H9 (cell line): ENCODE results near the gene MRPL53. TPM values are rescaled to one million over a fixed set of nuclear protein-coding genes. Genes with fewer than 3 reads are reported as not detected.

Experiments used
- DNase-seq: peaks from one replicate; pipeline ENCODE4 v3.0.0-alpha.2; 2017
- H2AFZ ChIP-seq: one replicate; pipeline ENCODE4 v1.6.1; 2013; ENCODE audit warnings: mild to moderate bottlenecking, low read length, control low read depth, moderate library complexity
- H2AK5ac ChIP-seq: 2 replicates; pipeline ENCODE4 v1.6.1; 2013; ENCODE audit warnings: low read length, control low read depth, mixed read lengths; ENCODE audit not compliant: insufficient read length
- H2BK120ac ChIP-seq: one replicate; pipeline ENCODE4 v1.6.1; 2013; ENCODE audit warnings: low read depth, mild to moderate bottlenecking, low read length, control low read depth, inconsistent platforms; ENCODE audit not compliant: poor library complexity, severe bottlenecking
- H2BK12ac ChIP-seq: 2 replicates; pipeline ENCODE4 v1.6.1; 2013; ENCODE audit warnings: low read length, control low read depth, mixed read lengths, low read depth; ENCODE audit not compliant: insufficient read length
- H2BK15ac ChIP-seq: 2 replicates; pipeline ENCODE4 v1.6.1; 2013; ENCODE audit warnings: low read depth, low read length, control low read depth
- H2BK20ac ChIP-seq: one replicate; pipeline ENCODE4 v1.6.1; 2013; ENCODE audit warnings: low read depth, mild to moderate bottlenecking, low read length, control low read depth, inconsistent platforms; ENCODE audit not compliant: poor library complexity, severe bottlenecking
- H2BK5ac ChIP-seq: 2 replicates; pipeline ENCODE4 v1.6.1; 2013; ENCODE audit warnings: low read length, control low read depth, mixed read lengths; ENCODE audit not compliant: insufficient read length
- H3K14ac ChIP-seq: 2 replicates; pipeline ENCODE4 v1.6.1; 2013; ENCODE audit warnings: low read length, control low read depth; ENCODE audit not compliant: insufficient read depth
- H3K18ac ChIP-seq: 2 replicates; pipeline ENCODE4 v1.6.1; 2013; ENCODE audit warnings: low read depth, mild to moderate bottlenecking, mixed read lengths, low read length, control low read depth; ENCODE audit not compliant: insufficient read length
- H3K23ac ChIP-seq: 2 replicates; pipeline ENCODE4 v1.6.1; 2013; ENCODE audit warnings: low read length, control low read depth, mixed read lengths, low read depth; ENCODE audit not compliant: insufficient read length
- H3K23me2 ChIP-seq: 2 replicates; pipeline ENCODE4 v1.6.1; 2013; ENCODE audit warnings: low read depth, mild to moderate bottlenecking, mixed read lengths, low read length, control low read depth; ENCODE audit not compliant: insufficient read length, poor library complexity, severe bottlenecking
- H3K27ac ChIP-seq: 2 replicates; pipeline ENCODE4 v1.5.1; 2013; ENCODE audit warnings: low read length, control low read depth, mixed read lengths, low read depth; ENCODE audit not compliant: insufficient read length
- H3K27me3 ChIP-seq: 2 replicates; pipeline ENCODE4 v1.6.1; 2013; ENCODE audit warnings: low read length, control low read depth, inconsistent platforms; ENCODE audit not compliant: insufficient read depth
- H3K4ac ChIP-seq: 2 replicates; pipeline ENCODE4 v1.6.1; 2013; ENCODE audit warnings: low read depth, mild to moderate bottlenecking, control low read depth, inconsistent platforms, low read length, moderate library complexity
- H3K4me1 ChIP-seq: 2 replicates; pipeline ENCODE4 v1.6.1; 2013; ENCODE audit warnings: low read length, control low read depth, inconsistent platforms; ENCODE audit not compliant: insufficient read depth
- H3K4me2 ChIP-seq: 2 replicates; pipeline ENCODE4 v1.6.1; 2013; ENCODE audit warnings: low read length, control low read depth, mixed read lengths; ENCODE audit not compliant: insufficient read length, insufficient read depth
- H3K56ac ChIP-seq: 2 replicates; pipeline ENCODE4 v1.6.1; 2013; ENCODE audit warnings: low read depth, mild to moderate bottlenecking, mixed read lengths, low read length, control low read depth; ENCODE audit not compliant: insufficient read length
- H3K79me1 ChIP-seq: 2 replicates; pipeline ENCODE4 v1.6.1; 2013; ENCODE audit warnings: low read depth, mild to moderate bottlenecking, moderate library complexity, low read length, control low read depth, inconsistent platforms; ENCODE audit not compliant: insufficient read depth, poor library complexity, severe bottlenecking
- H3K79me2 ChIP-seq: 2 replicates; pipeline ENCODE4 v1.6.1; 2013; ENCODE audit warnings: low read length, control low read depth, inconsistent platforms; ENCODE audit not compliant: insufficient read depth
- H3K9ac ChIP-seq: 2 replicates; pipeline ENCODE4 v1.6.1; 2013; ENCODE audit warnings: low read length, control low read depth, mixed read lengths; ENCODE audit not compliant: insufficient read length; ENCODE audit errors: extremely low read depth
- H3K9me3 ChIP-seq: one replicate; pipeline ENCODE4 v1.6.1; 2013; ENCODE audit warnings: low read depth, low read length, inconsistent platforms; ENCODE audit not compliant: control insufficient read depth
- H3T11ph ChIP-seq: one replicate; pipeline ENCODE4 v1.6.1; 2013; ENCODE audit warnings: mild to moderate bottlenecking, low read length, control low read depth, inconsistent platforms
- H4K20me1 ChIP-seq: one replicate; pipeline ENCODE4 v1.6.1; 2013; ENCODE audit not compliant: control insufficient read depth, insufficient read length, insufficient read depth
- H4K5ac ChIP-seq: 2 replicates; pipeline ENCODE4 v1.6.1; 2013; ENCODE audit warnings: low read depth, mild to moderate bottlenecking, mixed read lengths, low read length, control low read depth; ENCODE audit not compliant: insufficient read length
- H4K8ac ChIP-seq: replicated peaks from 2 replicates; pipeline ENCODE4 v1.6.1; 2013; ENCODE audit warnings: low read length, control low read depth, mixed read lengths, low read depth; ENCODE audit not compliant: insufficient read length
- H4K91ac ChIP-seq: 2 replicates; pipeline ENCODE4 v1.6.1; 2013; ENCODE audit warnings: low read depth, mild to moderate bottlenecking, moderate library complexity, mixed read lengths, low read length, control low read depth; ENCODE audit not compliant: insufficient read length
- H3K27ac Mint-ChIP-seq, 3 experiments: 2 replicates in 2 of 3; 3 replicates in 1 of 3; pipeline ENCODE4 v1.8.0; 2020 to 2021; ENCODE audit warnings: mixed read lengths in 3 of 3, mild to moderate bottlenecking in 1 of 3, moderate library complexity in 1 of 3
- H3K27me3 Mint-ChIP-seq: 2 replicates; pipeline ENCODE4 v1.8.0; 2021; ENCODE audit warnings: low read depth, mild to moderate bottlenecking, moderate library complexity, mixed read lengths
- H3K36me3 Mint-ChIP-seq, 3 experiments: 2 replicates in 2 of 3; 3 replicates in 1 of 3; pipeline ENCODE4 v1.8.0; 2020 to 2021; ENCODE audit warnings: low read depth in 3 of 3, mixed read lengths in 3 of 3; ENCODE audit not compliant: insufficient read depth in 1 of 3
- H3K4me1 Mint-ChIP-seq, 2 experiments: 2 replicates each; pipeline ENCODE4 v1.8.0; 2020; ENCODE audit warnings: mixed read lengths in 2 of 2
- H3K4me3 Mint-ChIP-seq, 2 experiments: 2 replicates in 1 of 2; 3 replicates in 1 of 2; pipeline ENCODE4 v1.8.0; 2020 to 2021; ENCODE audit warnings: mild to moderate bottlenecking in 2 of 2, mixed read lengths in 2 of 2, moderate library complexity in 1 of 2
- H3K9me3 Mint-ChIP-seq, 2 experiments: 2 replicates in 1 of 2; 3 replicates in 1 of 2; pipeline ENCODE4 v1.8.0; 2020; ENCODE audit warnings: mild to moderate bottlenecking in 2 of 2, mixed read lengths in 2 of 2, moderate library complexity in 1 of 2
- CTCF ChIP-seq: fragments of 200-600 bp; sonication (generic); conservative IDR thresholded peaks from 3 replicates; pipeline ENCODE4 v1.8.0; 2021; ENCODE audit warnings: antibody characterized with exemption, mild to moderate bottlenecking
- total RNA-seq: library from RNA; stranded (reverse); gene quantifications from 2 replicates; pipeline ENCODE4 v1.2.1, GENCODE V29; 2021

MRPL53 gene
- total RNA-seq, 1 experiment from 2014 or later: 59.5 TPM

GRCh38 chr2:74500578-74500946, 28.1 kb upstream of the MRPL53 start:
- H3K9me3 ChIP-seq: no peaks in the 10 kb centered on the region
- no peak overlapping the region for H2BK20ac ChIP-seq
- H3K23me2 ChIP-seq: peaks cover 41% of the 10 kb centered on the region
- no peak overlapping the region for H2BK5ac ChIP-seq
- no peak overlapping the region for H2AFZ ChIP-seq
- no peak overlapping the region for H2BK120ac ChIP-seq
- H3K9ac ChIP-seq: no peak overlapping the region
- peaks cover 52 to 64% of the 10 kb centered on the region in 2 experiments for H3K4me1 Mint-ChIP-seq
- H3K4me2 ChIP-seq: no peak overlapping the region
- no peak overlapping the region; a peak in 1 of 7 replicates for H3K27ac Mint-ChIP-seq
- H3K9me3 Mint-ChIP-seq: peaks cover 2 to 5% of the 10 kb centered on the region in 2 experiments; a peak in 3 of 5 replicates
- DNase-seq: no peak
- no peak overlapping the region for H4K5ac ChIP-seq
- H2AK5ac ChIP-seq: no peak overlapping the region
- no peak overlapping the region for H3T11ph ChIP-seq
- peaks cover 2% of the 10 kb centered on the region; the same call in 1 of the 2 replicates for H3K4me1 ChIP-seq
- peaks cover 99% of the 10 kb centered on the region for H3K27me3 Mint-ChIP-seq
- no peak overlapping the region for H4K8ac ChIP-seq
- no peak overlapping the region for H2BK15ac ChIP-seq
- no peaks in the 10 kb centered on the region for H4K20me1 ChIP-seq
- peaks cover 13 to 20% (median 18%) of the 10 kb centered on the region in 3 experiments for H3K36me3 Mint-ChIP-seq
- no peak overlapping the region for H2BK12ac ChIP-seq
- no peaks in the 10 kb centered on the region for H3K79me2 ChIP-seq
- H3K18ac ChIP-seq: no peak overlapping the region
- H4K91ac ChIP-seq: no peak overlapping the region
- H3K23ac ChIP-seq: no peak overlapping the region
- H3K79me1 ChIP-seq: no peaks in the 10 kb centered on the region
- H3K27ac ChIP-seq: no peak overlapping the region
- peaks cover 95% of the 10 kb centered on the region for H3K27me3 ChIP-seq
- no peak overlapping the region for H3K4ac ChIP-seq
- H3K14ac ChIP-seq: no peak overlapping the region
- peak overlapping the region in 1 of 2 experiments; percentile 70; a peak in 2 of 5 replicates for H3K4me3 Mint-ChIP-seq
- TF ChIP-seq CTCF: no peak
- H3K56ac ChIP-seq: no peak overlapping the region
